ENCODE measurements around the gene COLEC11.
"Not testable (repeated sequence)": the region's sequence is repeated elsewhere in the genome, so short reads cannot be mapped to it uniquely, and the experiment has no call there.

The COLEC11 gene

GRCh38 chr2:3594493-3595281 is at the start of gene COLEC11:
Gene COLEC11, plus strand, starts transcription at chr2:3595112. Its CDS starts 9,229 bp downstream, at chr2:3604341.
- DNase-seq = no peak

- no peak for DNase-seq
Measured at GRCh38 chr2:3545788-3546478, 49.0 kb upstream of the COLEC11 start.

- no peak for DNase-seq
Measured at GRCh38 chr2:3547915-3548314, 47.0 kb upstream of the COLEC11 start.

- no peak for DNase-seq
Measured at GRCh38 chr2:3553946-3554345, 41.0 kb upstream of the COLEC11 start.

GRCh38 chr2:3557639-3558204 is 37.2 kb upstream of the COLEC11 start:
- DNase-seq = no peak

- peak; percentile 99 for DNase-seq
Measured at GRCh38 chr2:3558205-3559014, 36.5 kb upstream of the COLEC11 start, which contains the start of gene RNASEH1. Gene RNASEH1, minus strand, starts transcription at chr2:3558333. Its CDS starts 73 bp downstream, at chr2:3558260.

GRCh38 chr2:3563521-3563976 is 31.4 kb upstream of the COLEC11 start:
- DNase-seq = no peak

- DNase-seq = no peak
Measured at GRCh38 chr2:3565117-3565516, 29.8 kb upstream of the COLEC11 start.

- DNase-seq = no peak
Measured at GRCh38 chr2:3566806-3567205, 28.1 kb upstream of the COLEC11 start.

GRCh38 chr2:3569656-3570055 is 25.3 kb upstream of the COLEC11 start:
- DNase-seq = not testable (repeated sequence)

GRCh38 chr2:3571284-3571683 is 23.6 kb upstream of the COLEC11 start:
- DNase-seq = no peak

GRCh38 chr2:3572620-3573019 is 22.3 kb upstream of the COLEC11 start:
- DNase-seq = no peak

GRCh38 chr2:3574155-3574554 is 20.8 kb upstream of the COLEC11 start:
- DNase-seq = no peak

GRCh38 chr2:3575534-3576262 is 19.2 kb upstream of the COLEC11 start:
- DNase-seq = peak in 1 of 2 experiments; percentile 20

GRCh38 chr2:3576263-3576630 is 18.7 kb upstream of the COLEC11 start:
- not testable (repeated sequence) for DNase-seq

- DNase-seq = no peak
Measured at GRCh38 chr2:3578987-3579386, 15.9 kb upstream of the COLEC11 start.

- DNase-seq = no peak
Measured at GRCh38 chr2:3580449-3580848, 14.5 kb upstream of the COLEC11 start.

GRCh38 chr2:3581367-3582262 is 13.3 kb upstream of the COLEC11 start:
- DNase-seq = no peak

- no peak for DNase-seq
Measured at GRCh38 chr2:3584076-3584475, 10.8 kb upstream of the COLEC11 start.

- DNase-seq = no peak
Measured at GRCh38 chr2:3584608-3585260, 10.2 kb upstream of the COLEC11 start.

Measured in activated CD4-positive, alpha-beta T cell treated with anti-CD3 and anti-CD28 coated beads, Interleukin-2, amount 50 U/mL, for 4 hours (primary cell).